T-helper 1 cell treated with Interleukin-12 subunit alpha and Interleukin-12 subunit beta and Interleukin-4 antibody, amounts not matched to agents 30 μg/mL and 1 μg/mL, for 36 hours (primary cell): ENCODE results near the gene JPH4.
"Not testable (repeated sequence)": the region's sequence is repeated elsewhere in the genome, so short reads cannot be mapped to it uniquely, and the experiment has no call there.

Source experiments
- H3K27ac Mint-ChIP-seq: one replicate; pipeline ENCODE4 v1.8.0; 2021; ENCODE audit warnings: mild to moderate bottlenecking, mixed read lengths
- H3K27me3 Mint-ChIP-seq: one replicate; pipeline ENCODE4 v1.8.0; 2021; ENCODE audit warnings: low read depth, mixed read lengths
- H3K36me3 Mint-ChIP-seq: one replicate; pipeline ENCODE4 v1.8.0; 2021; ENCODE audit warnings: low read depth, mixed read lengths
- H3K4me1 Mint-ChIP-seq: one replicate; pipeline ENCODE4 v1.8.0; 2021; ENCODE audit warnings: low read depth, mixed read lengths
- H3K4me3 Mint-ChIP-seq: one replicate; pipeline ENCODE4 v1.8.0; 2021; ENCODE audit warnings: mild to moderate bottlenecking, moderate library complexity, mixed read lengths
- H3K9me3 Mint-ChIP-seq: one replicate; pipeline ENCODE4 v1.8.0; 2021; ENCODE audit warnings: mixed read lengths

JPH4 gene

GRCh38 chr14:23544511-23545447, 33.8 kb downstream of the JPH4 start:
- H3K4me3 Mint-ChIP-seq, result no peak overlapping the region
- H3K27me3 Mint-ChIP-seq, result no peaks in the 10 kb centered on the region
- H3K36me3 Mint-ChIP-seq, result no peaks in the 10 kb centered on the region
- no peaks in the 10 kb centered on the region for H3K4me1 Mint-ChIP-seq
- H3K27ac Mint-ChIP-seq, result no peak overlapping the region
- no peaks in the 10 kb centered on the region for H3K9me3 Mint-ChIP-seq

- H3K27me3 Mint-ChIP-seq, result no peaks in the 10 kb centered on the region
- no peaks in the 10 kb centered on the region for H3K36me3 Mint-ChIP-seq
- H3K4me1 Mint-ChIP-seq, result peaks cover 9% of the 10 kb centered on the region
- no peak overlapping the region for H3K4me3 Mint-ChIP-seq
- no peaks in the 10 kb centered on the region for H3K9me3 Mint-ChIP-seq
- no peak overlapping the region for H3K27ac Mint-ChIP-seq
Observed at GRCh38 chr14:23543403-23543802, 35.2 kb downstream of the JPH4 start.

GRCh38 chr14:23542261-23542660, 36.3 kb downstream of the JPH4 start:
- no peaks in the 10 kb centered on the region for H3K27me3 Mint-ChIP-seq
- H3K9me3 Mint-ChIP-seq, result no peaks in the 10 kb centered on the region
- H3K27ac Mint-ChIP-seq, result no peak overlapping the region
- no peaks in the 10 kb centered on the region for H3K36me3 Mint-ChIP-seq
- no peak overlapping the region for H3K4me3 Mint-ChIP-seq
- peaks cover 9% of the 10 kb centered on the region for H3K4me1 Mint-ChIP-seq

GRCh38 chr14:23540141-23540469, 38.5 kb downstream of the JPH4 start:
- Mint-ChIP-seq H3K4me3 (no peak overlapping the region), H3K9me3 (no peaks in the 10 kb centered on the region), H3K4me1 (peaks cover 9% of the 10 kb centered on the region), H3K27me3 (no peaks in the 10 kb centered on the region), H3K27ac (no peak overlapping the region), H3K36me3 (no peaks in the 10 kb centered on the region)

GRCh38 chr14:23539248-23540140, 39.1 kb downstream of the JPH4 start:
- H3K36me3 Mint-ChIP-seq, result no peaks in the 10 kb centered on the region
- H3K27me3 Mint-ChIP-seq, result no peaks in the 10 kb centered on the region
- no peak overlapping the region for H3K4me3 Mint-ChIP-seq
- H3K9me3 Mint-ChIP-seq, result no peaks in the 10 kb centered on the region
- H3K4me1 Mint-ChIP-seq, result peaks cover 9% of the 10 kb centered on the region
- no peak overlapping the region for H3K27ac Mint-ChIP-seq

- peaks cover 9% of the 10 kb centered on the region for H3K4me1 Mint-ChIP-seq
- no peaks in the 10 kb centered on the region for H3K36me3 Mint-ChIP-seq
- no peaks in the 10 kb centered on the region for H3K9me3 Mint-ChIP-seq
- H3K27ac Mint-ChIP-seq, result no peak overlapping the region
- no peaks in the 10 kb centered on the region for H3K27me3 Mint-ChIP-seq
- no peak overlapping the region for H3K4me3 Mint-ChIP-seq
Observed at GRCh38 chr14:23538785-23539184, 39.8 kb downstream of the JPH4 start.

- no peak overlapping the region for H3K4me3 Mint-ChIP-seq
- H3K9me3 Mint-ChIP-seq, result no peaks in the 10 kb centered on the region
- H3K27ac Mint-ChIP-seq, result no peak overlapping the region
- no peaks in the 10 kb centered on the region for H3K27me3 Mint-ChIP-seq
- no peaks in the 10 kb centered on the region for H3K36me3 Mint-ChIP-seq
- peaks cover 9% of the 10 kb centered on the region for H3K4me1 Mint-ChIP-seq
Observed at GRCh38 chr14:23538050-23538718, 40.4 kb downstream of the JPH4 start.

GRCh38 chr14:23537351-23538049, 41.1 kb downstream of the JPH4 start:
- no peaks in the 10 kb centered on the region for H3K36me3 Mint-ChIP-seq
- H3K4me1 Mint-ChIP-seq, result peaks cover 9% of the 10 kb centered on the region
- H3K9me3 Mint-ChIP-seq, result no peaks in the 10 kb centered on the region
- no peaks in the 10 kb centered on the region for H3K27me3 Mint-ChIP-seq
- H3K27ac Mint-ChIP-seq, result no peak overlapping the region
- no peak overlapping the region for H3K4me3 Mint-ChIP-seq

- not testable (repeated sequence) for H3K27ac Mint-ChIP-seq, H3K4me3 Mint-ChIP-seq, H3K4me1 Mint-ChIP-seq, H3K27me3 Mint-ChIP-seq, H3K9me3 Mint-ChIP-seq, H3K36me3 Mint-ChIP-seq
Observed at GRCh38 chr14:23536906-23537305, 41.7 kb downstream of the JPH4 start.

- no peaks in the 10 kb centered on the region for H3K9me3 Mint-ChIP-seq
- H3K27me3 Mint-ChIP-seq, result no peaks in the 10 kb centered on the region
- peaks cover 9% of the 10 kb centered on the region for H3K4me1 Mint-ChIP-seq
- no peak overlapping the region for H3K4me3 Mint-ChIP-seq
- H3K27ac Mint-ChIP-seq, result no peak overlapping the region
- H3K36me3 Mint-ChIP-seq, result no peaks in the 10 kb centered on the region
Observed at GRCh38 chr14:23536494-23536893, 42.1 kb downstream of the JPH4 start.

- Mint-ChIP-seq H3K9me3 (no peaks in the 10 kb centered on the region), H3K4me3 (no peak overlapping the region), H3K27me3 (no peaks in the 10 kb centered on the region), H3K4me1 (peaks cover 11% of the 10 kb centered on the region), H3K36me3 (no peaks in the 10 kb centered on the region), H3K27ac (no peak overlapping the region)
Observed at GRCh38 chr14:23535943-23536342, 42.6 kb downstream of the JPH4 start.

GRCh38 chr14:23533652-23534435, 44.7 kb downstream of the JPH4 start:
- no peak overlapping the region for H3K4me3 Mint-ChIP-seq
- peaks cover 11% of the 10 kb centered on the region for H3K4me1 Mint-ChIP-seq
- H3K9me3 Mint-ChIP-seq, result no peaks in the 10 kb centered on the region
- no peaks in the 10 kb centered on the region for H3K27me3 Mint-ChIP-seq
- H3K36me3 Mint-ChIP-seq, result no peaks in the 10 kb centered on the region
- no peak overlapping the region for H3K27ac Mint-ChIP-seq

- Mint-ChIP-seq H3K36me3 (no peaks in the 10 kb centered on the region), H3K9me3 (no peaks in the 10 kb centered on the region), H3K27me3 (no peaks in the 10 kb centered on the region), H3K4me3 (no peak overlapping the region), H3K4me1 (peaks cover 9% of the 10 kb centered on the region), H3K27ac (no peak overlapping the region)
Observed at GRCh38 chr14:23532658-23533057, 45.9 kb downstream of the JPH4 start.
